ENCODE measurements around the gene SDHAF4.

DNA sequence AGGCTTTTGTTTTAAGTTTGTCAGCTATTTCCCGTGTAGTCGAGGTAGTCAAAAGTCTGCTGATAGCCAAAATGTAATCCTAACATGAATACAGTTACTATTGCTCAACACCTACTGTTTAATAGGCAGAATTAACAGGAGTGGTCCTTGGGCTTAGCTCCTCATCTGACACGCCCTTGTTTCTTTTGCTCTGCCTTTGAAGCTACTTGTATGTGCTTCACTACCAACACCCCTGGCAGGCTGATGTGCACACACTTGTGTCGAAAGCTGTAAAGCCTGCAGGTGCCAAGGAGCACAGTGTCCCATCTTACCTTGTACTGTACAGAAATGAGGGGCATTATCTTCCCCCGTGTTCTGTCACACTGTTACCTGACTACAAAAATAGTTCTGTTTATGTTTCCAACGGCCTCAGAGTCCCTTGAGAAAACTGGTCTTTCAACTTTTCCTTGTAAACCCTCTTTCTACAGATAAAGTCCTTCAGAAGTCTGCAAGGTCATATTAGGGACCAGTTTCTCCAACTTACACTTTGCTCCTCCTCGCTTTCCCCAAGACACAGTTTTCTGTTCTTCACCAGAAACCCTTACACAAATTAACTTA is 9.3 kb downstream of the SDHAF4 start:
- TF ChIP-seq, protein P1, sequence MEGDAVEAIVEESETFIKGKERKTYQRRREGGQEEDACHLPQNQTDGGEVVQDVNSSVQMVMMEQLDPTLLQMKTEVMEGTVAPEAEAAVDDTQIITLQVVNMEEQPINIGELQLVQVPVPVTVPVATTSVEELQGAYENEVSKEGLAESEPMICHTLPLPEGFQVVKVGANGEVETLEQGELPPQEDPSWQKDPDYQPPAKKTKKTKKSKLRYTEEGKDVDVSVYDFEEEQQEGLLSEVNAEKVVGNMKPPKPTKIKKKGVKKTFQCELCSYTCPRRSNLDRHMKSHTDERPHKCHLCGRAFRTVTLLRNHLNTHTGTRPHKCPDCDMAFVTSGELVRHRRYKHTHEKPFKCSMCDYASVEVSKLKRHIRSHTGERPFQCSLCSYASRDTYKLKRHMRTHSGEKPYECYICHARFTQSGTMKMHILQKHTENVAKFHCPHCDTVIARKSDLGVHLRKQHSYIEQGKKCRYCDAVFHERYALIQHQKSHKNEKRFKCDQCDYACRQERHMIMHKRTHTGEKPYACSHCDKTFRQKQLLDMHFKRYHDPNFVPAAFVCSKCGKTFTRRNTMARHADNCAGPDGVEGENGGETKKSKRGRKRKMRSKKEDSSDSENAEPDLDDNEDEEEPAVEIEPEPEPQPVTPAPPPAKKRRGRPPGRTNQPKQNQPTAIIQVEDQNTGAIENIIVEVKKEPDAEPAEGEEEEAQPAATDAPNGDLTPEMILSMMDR (conservative IDR thresholded peaks at IDR 0.05; ENCODE audit: low read depth, low read length): no peak
- TF ChIP-seq EZH2 (IDR thresholded peaks at IDR 0.05; ENCODE audit: borderline replicate concordance, low read depth, low read length, poor library complexity, severe bottlenecking): no peak
